Measurements from ENCODE around the gene MORN5. TPM values are rescaled to one million over a fixed set of nuclear protein-coding genes. Genes with fewer than 3 reads are reported as not detected.
A peak's percentile ranks its signal among the peaks of the same experiment; 100 is the strongest.

Gene MORN5
- total and polyA plus RNA-seq, 2 donors (not counting 1 experiment from before 2014, with no cell fraction given): 0.33 TPM; not detected in 1

DNA sequence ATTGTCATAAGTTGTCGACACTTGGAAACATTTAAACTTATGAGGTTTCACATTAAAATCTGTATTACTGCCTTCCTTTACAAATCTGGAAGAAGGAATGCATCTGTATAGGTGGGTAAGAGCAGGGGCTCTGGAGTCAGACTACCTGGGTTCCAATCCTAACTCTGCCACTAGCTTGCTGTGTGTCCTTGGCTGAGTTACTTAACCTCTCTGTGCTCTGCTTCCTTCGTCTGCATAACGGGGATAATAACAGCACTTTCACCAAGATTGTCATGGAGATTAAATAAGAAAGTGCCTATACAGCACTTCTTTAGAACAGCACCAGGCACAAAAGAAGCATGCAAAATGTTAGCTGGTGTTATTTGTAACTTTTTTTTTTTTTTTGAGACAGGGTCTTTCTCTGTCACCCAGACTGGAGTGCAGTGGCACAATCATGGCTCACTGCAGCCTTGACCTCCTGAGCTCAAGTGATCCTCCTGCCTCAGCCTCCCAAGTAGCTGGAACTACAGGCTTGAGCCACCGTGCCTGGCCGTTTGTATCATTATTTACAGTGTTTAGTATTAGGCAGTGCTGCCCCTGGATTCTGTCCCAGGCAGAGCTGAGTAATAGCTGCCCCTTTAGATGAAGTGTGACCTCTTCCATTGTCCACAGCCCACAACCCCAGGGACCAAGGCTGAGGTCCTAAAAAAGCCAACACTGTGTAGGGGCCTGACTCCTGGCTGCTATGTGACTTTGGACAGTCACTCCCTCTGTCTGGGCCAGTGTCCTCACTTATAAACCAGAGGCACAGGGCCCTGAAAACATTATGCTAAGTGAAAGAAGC is 41.2 kb upstream of the MORN5 start:
- no peaks in the 10 kb centered on the region for H3K9me3 ChIP-seq (ENCODE audit: control insufficient read depth, insufficient read depth, low read depth, low read length)
- H3K4me2 ChIP-seq (ENCODE audit: extremely low read depth, insufficient read depth, low read length): no peak overlapping the region
- no peaks in the 10 kb centered on the region for H3K4me1 ChIP-seq (ENCODE audit: control insufficient read depth, extremely low read depth, insufficient read depth, low read length)
- H3K36me3 ChIP-seq (ENCODE audit: control insufficient read depth, insufficient read depth, low read length): no peaks in the 10 kb centered on the region
- no peak for TF ChIP-seq EZH2 (IDR thresholded peaks at IDR 0.05; ENCODE audit: low read length, missing control alignments)
- TF ChIP-seq, protein P1, sequence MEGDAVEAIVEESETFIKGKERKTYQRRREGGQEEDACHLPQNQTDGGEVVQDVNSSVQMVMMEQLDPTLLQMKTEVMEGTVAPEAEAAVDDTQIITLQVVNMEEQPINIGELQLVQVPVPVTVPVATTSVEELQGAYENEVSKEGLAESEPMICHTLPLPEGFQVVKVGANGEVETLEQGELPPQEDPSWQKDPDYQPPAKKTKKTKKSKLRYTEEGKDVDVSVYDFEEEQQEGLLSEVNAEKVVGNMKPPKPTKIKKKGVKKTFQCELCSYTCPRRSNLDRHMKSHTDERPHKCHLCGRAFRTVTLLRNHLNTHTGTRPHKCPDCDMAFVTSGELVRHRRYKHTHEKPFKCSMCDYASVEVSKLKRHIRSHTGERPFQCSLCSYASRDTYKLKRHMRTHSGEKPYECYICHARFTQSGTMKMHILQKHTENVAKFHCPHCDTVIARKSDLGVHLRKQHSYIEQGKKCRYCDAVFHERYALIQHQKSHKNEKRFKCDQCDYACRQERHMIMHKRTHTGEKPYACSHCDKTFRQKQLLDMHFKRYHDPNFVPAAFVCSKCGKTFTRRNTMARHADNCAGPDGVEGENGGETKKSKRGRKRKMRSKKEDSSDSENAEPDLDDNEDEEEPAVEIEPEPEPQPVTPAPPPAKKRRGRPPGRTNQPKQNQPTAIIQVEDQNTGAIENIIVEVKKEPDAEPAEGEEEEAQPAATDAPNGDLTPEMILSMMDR (conservative IDR thresholded peaks at IDR 0.05 in 1 of 2, IDR thresholded peaks at IDR 0.05 in 1 of 2; ENCODE audit: low read depth in 1 of 2, low read length in 2 of 2): no peak
- peak in 1 of 2 donors; percentile 33 for DNase-seq (ENCODE audit: low read depth in 2 of 2)
- H3K4me3 ChIP-seq (replicated peaks in 1 of 4; ENCODE audit: control extremely low read depth in 1 of 4, insufficient read depth in 1 of 4, low read depth in 3 of 4, low read length in 4 of 4): no peak overlapping the region
- H4K20me1 ChIP-seq (ENCODE audit: control insufficient read depth, extremely low read depth, insufficient read depth, low read length): no peaks in the 10 kb centered on the region
- H2AFZ ChIP-seq (ENCODE audit: low read length): no peak overlapping the region
- no peak overlapping the region for H3K27ac ChIP-seq (ENCODE audit: insufficient read depth, low read length)
- H3K79me2 ChIP-seq (ENCODE audit: control insufficient read depth, insufficient read depth, low read length): no peaks in the 10 kb centered on the region
- peaks cover 13% of the 10 kb centered on the region for H3K27me3 ChIP-seq (ENCODE audit: control insufficient read depth, insufficient read depth, low read length)
- H3K9ac ChIP-seq (ENCODE audit: insufficient read depth, low read length): no peak overlapping the region

DNA sequence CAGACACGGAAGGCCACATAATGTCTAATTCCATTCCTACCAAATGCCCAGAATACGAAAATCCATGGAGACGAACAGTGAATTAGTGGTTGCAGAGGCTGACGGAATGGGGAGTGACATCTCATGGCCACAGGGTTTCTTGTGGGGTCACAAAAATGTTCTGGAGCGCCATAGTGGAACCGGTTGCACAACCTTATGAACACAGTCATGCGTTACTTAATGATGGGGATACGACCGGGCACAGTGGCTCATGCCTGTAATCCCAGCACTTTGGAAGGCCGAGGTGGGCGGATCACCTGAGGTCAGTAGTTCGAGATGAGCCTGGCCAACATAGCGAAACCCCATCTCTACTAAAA is 40.6 kb upstream of the MORN5 start:
- H3K36me3 ChIP-seq (ENCODE audit: control insufficient read depth, insufficient read depth, low read length): no peaks in the 10 kb centered on the region
- peaks cover 10% of the 10 kb centered on the region for H3K27me3 ChIP-seq (ENCODE audit: control insufficient read depth, insufficient read depth, low read length)
- H3K4me1 ChIP-seq (ENCODE audit: control insufficient read depth, extremely low read depth, insufficient read depth, low read length): no peaks in the 10 kb centered on the region
- no peak overlapping the region for H3K27ac ChIP-seq (ENCODE audit: insufficient read depth, low read length)
- no peak overlapping the region for H3K4me2 ChIP-seq (ENCODE audit: extremely low read depth, insufficient read depth, low read length)
- TF ChIP-seq, protein P1 (conservative IDR thresholded peaks at IDR 0.05 in 1 of 2, IDR thresholded peaks at IDR 0.05 in 1 of 2; ENCODE audit: low read depth in 1 of 2, low read length in 2 of 2): no peak
- TF ChIP-seq EZH2 (IDR thresholded peaks at IDR 0.05; ENCODE audit: low read length, missing control alignments): no peak
- H3K9me3 ChIP-seq (ENCODE audit: control insufficient read depth, insufficient read depth, low read depth, low read length): no peaks in the 10 kb centered on the region
- H3K79me2 ChIP-seq (ENCODE audit: control insufficient read depth, insufficient read depth, low read length): no peaks in the 10 kb centered on the region
- H3K4me3 ChIP-seq (replicated peaks in 1 of 4; ENCODE audit: control extremely low read depth in 1 of 4, insufficient read depth in 1 of 4, low read depth in 3 of 4, low read length in 4 of 4): no peak overlapping the region
- H2AFZ ChIP-seq (ENCODE audit: low read length): no peak overlapping the region
- no peaks in the 10 kb centered on the region for H4K20me1 ChIP-seq (ENCODE audit: control insufficient read depth, extremely low read depth, insufficient read depth, low read length)
- DNase-seq (ENCODE audit: low read depth in 2 of 2): peak in 1 of 2 donors; percentile 28
- no peak overlapping the region for H3K9ac ChIP-seq (ENCODE audit: insufficient read depth, low read length)

DNA sequence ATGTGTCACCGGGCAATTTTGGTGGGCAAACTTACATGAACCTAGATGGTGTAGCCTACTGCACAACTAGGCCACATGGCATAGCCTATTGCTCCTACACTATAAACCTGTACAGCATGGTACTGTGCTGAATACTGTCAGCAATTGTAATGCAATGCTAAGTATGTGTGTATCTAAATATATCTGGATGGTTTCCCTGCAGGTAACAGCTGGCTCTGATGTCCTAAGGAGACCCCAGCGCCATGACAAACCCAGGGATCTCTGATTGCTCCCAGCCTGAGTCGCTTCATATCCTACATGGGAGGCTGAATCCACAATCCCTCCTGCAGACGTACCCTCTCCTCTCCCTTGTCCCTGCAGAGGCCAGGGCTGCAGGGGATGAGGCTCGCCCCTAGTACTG is 40.0 kb upstream of the MORN5 start:
- H4K20me1 ChIP-seq (ENCODE audit: control insufficient read depth, extremely low read depth, insufficient read depth, low read length): no peaks in the 10 kb centered on the region

More for the DNA sequence above, 40.0 kb upstream of the MORN5 start:
- no peak overlapping the region for H3K4me3 ChIP-seq (replicated peaks in 1 of 4; ENCODE audit: control extremely low read depth in 1 of 4, insufficient read depth in 1 of 4, low read depth in 3 of 4, low read length in 4 of 4)
- H3K9me3 ChIP-seq (ENCODE audit: control insufficient read depth, insufficient read depth, low read depth, low read length): no peaks in the 10 kb centered on the region
- H3K27me3 ChIP-seq (ENCODE audit: control insufficient read depth, insufficient read depth, low read length): peaks cover 10% of the 10 kb centered on the region
- DNase-seq (ENCODE audit: low read depth in 2 of 2): no peak
- no peak overlapping the region for H3K27ac ChIP-seq (ENCODE audit: insufficient read depth, low read length)
- no peak overlapping the region for H3K9ac ChIP-seq (ENCODE audit: insufficient read depth, low read length)
- no peaks in the 10 kb centered on the region for H3K79me2 ChIP-seq (ENCODE audit: control insufficient read depth, insufficient read depth, low read length)
- TF ChIP-seq, protein P1 (conservative IDR thresholded peaks at IDR 0.05 in 1 of 2, IDR thresholded peaks at IDR 0.05 in 1 of 2; ENCODE audit: low read depth in 1 of 2, low read length in 2 of 2): no peak
- TF ChIP-seq EZH2 (IDR thresholded peaks at IDR 0.05; ENCODE audit: low read length, missing control alignments): no peak
- no peak overlapping the region for H3K4me2 ChIP-seq (ENCODE audit: extremely low read depth, insufficient read depth, low read length)
- no peak overlapping the region for H2AFZ ChIP-seq (ENCODE audit: low read length)
- no peaks in the 10 kb centered on the region for H3K36me3 ChIP-seq (ENCODE audit: control insufficient read depth, insufficient read depth, low read length)
- no peaks in the 10 kb centered on the region for H3K4me1 ChIP-seq (ENCODE audit: control insufficient read depth, extremely low read depth, insufficient read depth, low read length)

Measured in fibroblast of lung (primary cell).